GDM1 (cell line): Measurements from ENCODE around the gene SYCN.

Experiments
- DNase-seq: peaks from one replicate; lab custom pipeline; 2025; lab: John Stamatoyannopoulos, UW

SYCN gene

GRCh38 chr19:39171479-39172465 is 32.3 kb downstream of the SYCN start:
- DNase-seq = no peak

GRCh38 chr19:39170386-39171231 is 33.5 kb downstream of the SYCN start:
- no peak for DNase-seq

DNA sequence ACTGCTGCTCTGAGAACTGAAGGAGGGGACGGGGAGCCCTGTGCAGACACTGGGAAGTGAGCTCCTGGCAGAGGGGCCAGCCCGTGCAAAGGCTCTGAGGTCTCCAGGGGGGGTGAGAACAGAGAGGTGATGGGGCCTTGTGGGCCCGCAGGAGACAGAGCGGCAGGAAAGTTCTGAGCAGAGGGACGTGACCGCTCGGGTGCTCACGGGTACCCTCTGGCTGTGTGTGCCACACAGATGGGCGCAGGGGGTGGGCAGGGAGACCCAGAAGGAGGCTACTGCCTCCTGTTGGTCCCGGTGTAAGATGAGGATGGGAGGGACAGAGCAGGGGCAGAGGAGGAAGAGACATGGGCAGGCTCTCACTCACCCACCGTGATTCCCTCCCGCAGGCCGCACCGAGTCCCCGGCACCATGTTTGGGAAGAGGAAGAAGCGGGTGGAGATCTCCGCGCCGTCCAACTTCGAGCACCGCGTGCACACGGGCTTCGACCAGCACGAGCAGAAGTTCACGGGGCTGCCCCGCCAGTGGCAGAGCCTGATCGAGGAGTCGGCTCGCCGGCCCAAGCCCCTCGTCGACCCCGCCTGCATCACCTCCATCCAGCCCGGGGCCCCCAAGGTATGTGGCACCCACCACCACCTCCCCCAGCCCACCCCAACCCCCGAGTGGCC is 34.8 kb downstream of the SYCN start:
- no peak for DNase-seq

DNA sequence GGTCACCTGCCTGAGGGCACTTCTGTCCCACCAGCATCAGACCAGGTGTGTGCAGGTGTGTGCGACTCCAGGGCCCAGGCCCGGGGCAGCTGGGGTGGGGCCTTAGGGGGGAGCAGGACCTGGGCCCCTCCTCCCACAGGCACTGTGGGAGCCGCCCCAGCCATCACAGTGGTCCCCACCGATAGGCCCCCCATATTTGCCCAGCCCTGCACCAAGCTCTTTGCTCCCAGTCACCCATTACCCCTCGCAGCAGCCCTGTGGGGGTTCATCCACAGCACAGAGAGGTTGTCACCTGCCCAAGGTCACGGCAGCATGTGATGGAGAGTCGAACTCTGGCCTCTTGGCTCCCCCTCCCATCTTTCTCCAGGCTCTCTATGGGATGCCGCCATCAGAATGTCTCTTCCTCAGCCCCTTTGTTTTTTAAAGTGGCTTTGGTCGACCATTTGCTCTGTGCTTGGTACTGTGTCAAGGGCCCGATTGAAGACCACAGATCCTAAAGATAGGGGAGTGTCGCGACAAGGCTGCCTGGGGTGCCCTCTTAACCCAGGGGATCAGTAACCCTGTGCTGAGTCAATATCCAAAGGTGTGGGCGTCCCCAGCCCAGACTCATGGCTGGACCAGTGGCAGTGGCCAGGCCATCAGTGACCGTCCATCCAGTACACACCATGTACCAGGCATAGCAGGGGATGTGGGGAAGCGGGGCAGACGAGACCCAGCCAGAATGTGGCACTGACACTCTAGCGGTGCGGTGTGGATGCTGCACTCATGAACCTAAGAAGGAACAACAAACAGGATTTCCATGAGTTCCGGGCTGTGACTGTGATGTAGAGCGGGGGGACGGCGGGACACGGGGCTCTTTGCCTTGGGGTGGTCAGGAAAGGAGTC is 35.6 kb downstream of the SYCN start:
- no peak for DNase-seq

DNA sequence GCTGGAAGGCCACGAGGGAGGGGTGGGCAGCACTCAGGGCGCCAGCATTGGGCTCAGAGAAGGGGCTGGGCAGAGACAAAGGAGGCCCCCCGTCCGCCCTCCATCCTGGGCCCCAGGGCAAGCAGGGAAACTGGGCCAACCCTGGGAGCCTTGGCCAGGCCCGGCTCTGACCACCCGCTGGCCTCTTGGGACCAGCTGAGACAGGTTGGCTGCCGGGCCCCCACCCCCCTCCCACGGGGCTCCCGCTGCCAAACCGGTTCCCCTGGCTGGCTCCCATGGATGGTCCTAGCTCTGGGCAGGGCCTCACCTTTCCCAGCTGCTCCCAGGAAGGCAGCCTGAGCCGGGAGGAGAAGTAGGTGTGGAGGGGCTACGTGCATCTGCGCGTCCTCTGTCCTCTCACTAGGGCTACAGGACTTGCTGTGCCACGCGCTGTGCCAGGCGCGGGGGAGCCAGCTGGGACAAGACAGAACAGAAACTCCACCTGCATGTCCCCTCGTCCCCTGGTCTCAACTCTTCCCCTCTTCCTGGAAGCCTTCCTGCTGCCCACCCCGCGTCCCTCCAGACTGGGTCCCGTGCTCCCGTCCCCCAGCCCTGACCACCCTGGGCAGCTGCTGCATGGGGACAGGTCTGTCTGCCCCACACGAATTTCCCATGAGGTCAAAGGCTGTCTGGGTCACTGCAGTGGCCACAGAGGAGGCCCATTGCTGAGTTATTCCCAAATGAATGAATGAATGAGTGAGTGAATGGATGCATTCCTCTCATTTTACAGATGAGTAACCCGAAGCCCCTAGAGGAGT is 36.4 kb downstream of the SYCN start:
- DNase-seq = no peak

- no peak for DNase-seq
Measured at GRCh38 chr19:39166571-39167391, 37.3 kb downstream of the SYCN start.

- no peak for DNase-seq
Measured at GRCh38 chr19:39165857-39166256, 38.2 kb downstream of the SYCN start.

DNA sequence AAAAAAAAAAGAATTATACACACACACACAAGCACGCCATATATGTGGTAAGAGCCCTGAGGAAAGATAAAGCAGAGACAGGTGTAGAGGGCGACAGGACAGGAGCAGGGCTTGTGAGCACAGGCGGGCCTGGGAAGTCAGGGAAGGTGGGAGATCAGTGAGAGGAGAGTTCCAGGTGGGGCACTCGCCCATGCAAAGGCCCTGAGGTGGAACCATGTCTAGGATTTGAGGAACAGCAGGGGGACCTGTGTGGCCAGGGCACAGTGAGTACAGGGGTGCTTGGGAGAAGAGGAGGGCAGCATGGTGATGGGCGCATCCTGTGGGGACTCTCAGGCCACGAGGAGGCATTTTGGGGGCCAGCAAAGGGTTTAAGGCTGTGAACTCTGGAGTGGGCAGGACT is 39.8 kb downstream of the SYCN start:
- DNase-seq = no peak

DNA sequence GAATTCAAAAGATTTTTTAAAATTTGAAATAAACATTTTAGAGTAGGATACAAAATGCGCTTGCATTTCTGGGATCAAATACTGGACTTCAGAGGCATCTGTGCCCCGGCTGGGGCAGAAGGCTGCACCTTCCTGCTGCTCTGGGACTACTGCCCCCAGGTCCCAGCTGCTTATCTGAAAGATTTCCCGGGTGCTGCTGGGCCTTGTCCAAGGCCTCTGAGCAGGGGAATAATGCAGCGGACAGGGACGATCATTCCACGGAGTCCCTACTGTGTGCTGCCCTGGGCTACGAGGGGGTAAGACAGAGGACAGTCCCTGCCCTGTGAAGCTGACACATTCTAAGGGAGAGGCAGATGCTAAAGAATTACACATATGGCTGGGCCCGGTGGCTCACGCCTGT is 40.4 kb downstream of the SYCN start:
- DNase-seq = no peak

- no peak for DNase-seq
Measured at GRCh38 chr19:39162441-39163043, 41.5 kb downstream of the SYCN start.

- no peak for DNase-seq
Measured at GRCh38 chr19:39160889-39161672, 43.0 kb downstream of the SYCN start.

DNA sequence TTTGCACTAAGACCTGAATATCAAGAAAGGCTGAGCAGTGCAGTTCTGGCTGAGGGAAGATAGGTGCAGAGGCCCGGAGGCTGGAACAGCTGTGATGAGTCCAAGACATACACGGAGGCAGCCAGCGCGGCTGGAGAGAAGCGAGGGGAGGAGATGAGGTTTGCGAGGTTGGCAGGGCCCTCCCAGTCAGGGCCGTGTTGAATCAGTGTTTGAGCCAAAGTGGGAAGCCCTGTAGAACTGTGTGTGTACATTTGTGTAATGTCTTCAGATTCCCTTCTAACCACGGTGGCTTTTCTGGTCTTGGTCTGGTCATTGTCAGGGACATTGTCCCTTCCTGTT is 43.6 kb downstream of the SYCN start:
- DNase-seq = no peak

- no peak for DNase-seq
Measured at GRCh38 chr19:39158646-39159260, 45.3 kb downstream of the SYCN start.

DNA sequence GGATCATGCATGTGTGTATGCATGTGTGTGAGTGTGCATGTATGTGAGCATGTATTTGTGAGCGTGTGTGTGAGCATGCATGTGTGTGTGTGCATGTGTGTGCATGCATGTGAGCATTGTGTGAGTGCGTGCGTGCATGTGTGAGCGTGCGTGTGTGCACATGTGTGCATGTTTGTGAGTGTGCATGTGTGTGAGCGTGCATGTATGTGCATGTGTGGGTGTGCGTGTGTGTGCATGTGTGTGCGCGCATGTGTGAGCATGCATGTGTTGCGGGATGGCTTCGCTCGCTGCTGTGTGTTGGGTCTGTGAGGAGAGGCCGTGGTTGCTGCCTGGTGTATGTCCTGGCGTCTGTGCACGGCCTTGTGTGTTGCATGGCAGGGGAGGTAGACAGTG is 46.1 kb downstream of the SYCN start:
- DNase-seq = no peak

- no peak for DNase-seq
Measured at GRCh38 chr19:39157275-39157996, 46.6 kb downstream of the SYCN start.

- no peak for DNase-seq
Measured at GRCh38 chr19:39156326-39157230, 47.5 kb downstream of the SYCN start.
